Skeletal muscle satellite cell (primary cell): Measurements from ENCODE around the gene AGAP6. TPM values are rescaled to one million over a fixed set of nuclear protein-coding genes. Genes with fewer than 3 reads are reported as not detected.
"Not testable (repeated sequence)": the region's sequence is repeated elsewhere in the genome, so short reads cannot be mapped to it uniquely, and the experiment has no call there.

Experiments
- H3K27me3 ChIP-seq: 2 replicates; pipeline ENCODE4 v1.7.0; 2013; ENCODE audit warnings: low read length; ENCODE audit not compliant: control insufficient read depth, insufficient read depth
- H3K36me3 ChIP-seq: 2 replicates; pipeline ENCODE4 v1.7.0; 2013; ENCODE audit warnings: mild to moderate bottlenecking, control low read depth, low read length; ENCODE audit not compliant: insufficient read depth
- H3K4me1 ChIP-seq: 2 replicates; pipeline ENCODE4 v1.7.0; 2013; ENCODE audit warnings: low read length; ENCODE audit not compliant: control insufficient read depth, insufficient read depth
- H3K4me2 ChIP-seq: 2 replicates; pipeline ENCODE4 v1.7.0; 2013; ENCODE audit warnings: mild to moderate bottlenecking, low read length
- H3K4me3 ChIP-seq: 2 replicates; pipeline ENCODE4 v1.7.0; 2013; ENCODE audit warnings: low read length
- H3K9ac ChIP-seq: 2 replicates; pipeline ENCODE4 v1.7.0; 2013; ENCODE audit warnings: mild to moderate bottlenecking, low read depth, low read length, moderate library complexity
- H3K9me3 ChIP-seq: replicated peaks from 2 replicates; pipeline ENCODE4 v1.7.0; 2013; ENCODE audit warnings: mild to moderate bottlenecking, control low read depth, low read length
- total RNA-seq: library from RNA; depleted of rRNA; stranded (reverse); fragments of >200 nt; gene quantifications from 2 replicates; pipeline ENCODE4 v1.2.3, GENCODE V29; 2012; rRNA removed

The AGAP6 gene
- 2.2 and 2.5 TPM in 2 replicates for total RNA-seq

DNA sequence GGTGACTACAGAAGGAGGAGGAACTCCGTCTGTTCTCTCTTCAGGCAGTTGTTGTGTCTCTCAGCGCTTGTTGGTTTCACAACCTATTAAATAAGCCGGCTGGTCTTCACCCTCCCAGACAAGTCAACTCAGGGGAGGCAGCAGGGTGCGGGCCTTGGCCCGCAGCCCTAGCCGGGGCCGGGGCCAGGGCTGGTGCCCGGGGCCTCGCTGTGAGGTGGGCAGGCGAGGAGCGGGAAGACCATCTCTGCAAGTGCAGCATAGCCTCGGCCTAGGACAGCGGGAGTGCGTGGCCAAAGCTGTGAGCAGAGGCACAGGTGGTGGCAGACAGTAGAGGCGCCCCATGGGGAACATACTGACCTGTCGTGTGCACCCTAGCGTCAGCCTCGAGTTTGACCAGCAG is at the start of gene AGAP6:
Gene AGAP6, plus strand, starts transcription at position 31 of the 400 bp plus-strand sequence. Its CDS starts 310 bp downstream, at position 341.
- H3K36me3 ChIP-seq, H3K9ac ChIP-seq, H3K4me1 ChIP-seq, H3K27me3 ChIP-seq, H3K4me3 ChIP-seq, H3K4me2 ChIP-seq, H3K9me3 ChIP-seq: not testable (repeated sequence)

DNA sequence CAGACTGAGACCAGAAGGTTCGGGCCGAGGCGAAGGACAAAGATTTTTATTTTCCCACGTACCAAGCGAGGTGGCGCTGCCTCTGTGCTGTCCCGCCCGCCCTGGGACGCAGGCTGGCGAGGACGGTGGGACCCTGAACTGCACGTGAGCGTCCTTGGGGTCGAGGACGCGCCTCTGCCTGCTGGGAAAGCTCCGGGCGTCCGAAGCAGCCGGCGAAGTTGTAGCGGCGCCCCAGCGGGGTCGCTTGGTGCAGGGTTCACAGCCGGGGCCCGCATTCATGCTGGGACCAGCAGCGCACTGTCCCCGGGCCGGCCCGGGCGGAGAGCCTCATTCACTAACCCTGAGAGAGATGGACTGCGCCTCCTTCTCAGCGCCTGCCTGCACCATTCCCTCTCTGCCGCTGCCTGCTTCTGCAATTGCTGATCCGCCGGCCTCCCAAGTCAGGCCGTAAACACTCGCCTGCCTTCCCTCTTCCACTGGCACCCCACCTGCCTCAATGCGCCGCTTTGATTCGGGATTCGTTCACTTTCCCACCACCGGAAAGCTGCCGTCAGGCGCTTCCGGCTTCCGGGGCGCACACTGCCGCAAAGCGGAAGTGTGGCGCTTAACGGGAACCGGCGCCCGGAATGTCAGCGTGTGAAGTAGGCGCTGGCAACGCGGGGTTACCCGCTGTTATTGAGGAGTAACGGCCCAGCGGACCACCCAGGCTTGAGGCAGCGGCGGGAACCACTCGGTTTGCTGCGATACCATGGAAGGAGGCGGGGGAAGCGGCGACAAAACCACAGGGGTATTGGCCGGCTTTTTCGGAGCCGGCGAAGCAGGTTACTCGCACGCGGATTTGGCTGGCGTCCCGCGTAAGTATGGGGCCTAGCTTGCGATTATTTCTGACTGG is 46.5 kb upstream of the AGAP6 start, which contains the start of the genes PARG and TIMM23B:
Gene PARG, minus strand, starts transcription at position 581 of the 892 bp plus-strand sequence. Its CDS starts 302 bp downstream, at position 279.
Gene TIMM23B, plus strand, starts transcription at position 607 of the 892 bp plus-strand sequence. Its CDS starts 142 bp downstream, at position 749.
- H3K4me2 ChIP-seq = peak within 1 kb of the TSS; percentile 88
- not testable (repeated sequence) for H3K9me3 ChIP-seq, H3K36me3 ChIP-seq, H3K27me3 ChIP-seq, H3K4me1 ChIP-seq
- H3K4me3 ChIP-seq = peak within 1 kb of the TSS; percentile 94
- peak within 1 kb of the TSS; percentile 96 for H3K9ac ChIP-seq

DNA sequence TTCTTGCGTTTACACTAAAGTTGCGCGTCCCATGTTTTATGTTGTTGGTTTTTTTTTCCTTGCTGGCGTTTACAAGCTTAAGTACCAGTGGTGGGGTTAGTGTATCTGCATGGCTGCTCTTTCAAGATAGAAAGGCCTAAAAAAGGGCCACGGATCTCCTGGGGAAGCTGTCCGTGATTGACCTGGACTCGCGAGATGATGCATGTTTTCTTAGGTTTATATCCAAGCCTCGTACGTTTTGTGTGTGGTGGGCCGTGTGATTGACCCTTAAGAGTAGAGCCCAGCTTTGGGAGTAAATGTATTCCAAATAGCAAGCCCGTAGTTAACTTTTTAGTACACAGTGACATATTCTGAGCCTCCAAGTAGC is 45.9 kb upstream of the AGAP6 start:
- H3K36me3 ChIP-seq, H3K27me3 ChIP-seq, H3K4me1 ChIP-seq, H3K9me3 ChIP-seq: not testable (repeated sequence)
- H3K4me3 ChIP-seq = peak overlapping the region; percentile 94
- H3K9ac ChIP-seq = peak overlapping the region; percentile 96
- peak overlapping the region; percentile 88 for H3K4me2 ChIP-seq

DNA sequence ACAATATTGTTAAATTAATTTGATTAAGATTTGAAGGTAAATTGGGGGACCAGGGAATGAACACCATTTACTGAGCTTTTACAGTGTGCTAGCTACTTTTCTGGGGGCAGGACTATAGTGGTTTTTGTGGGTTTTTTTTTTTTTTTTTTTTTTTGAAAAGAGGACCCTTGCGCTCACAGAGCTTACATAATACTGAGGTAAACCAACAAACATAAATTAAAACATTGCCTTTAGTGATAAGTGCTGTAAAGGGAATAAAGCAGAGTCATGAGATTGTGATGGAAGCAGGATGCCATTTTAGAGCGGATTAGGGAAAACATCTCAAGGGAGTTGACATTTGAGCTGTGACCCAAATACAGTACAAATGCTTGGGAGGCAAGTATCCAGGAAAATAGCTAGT is 44.6 kb upstream of the AGAP6 start:
- H3K4me2 ChIP-seq = peak overlapping the region; percentile 88
- H3K9me3 ChIP-seq, H3K4me3 ChIP-seq, H3K27me3 ChIP-seq, H3K4me1 ChIP-seq, H3K9ac ChIP-seq, H3K36me3 ChIP-seq: not testable (repeated sequence)

DNA sequence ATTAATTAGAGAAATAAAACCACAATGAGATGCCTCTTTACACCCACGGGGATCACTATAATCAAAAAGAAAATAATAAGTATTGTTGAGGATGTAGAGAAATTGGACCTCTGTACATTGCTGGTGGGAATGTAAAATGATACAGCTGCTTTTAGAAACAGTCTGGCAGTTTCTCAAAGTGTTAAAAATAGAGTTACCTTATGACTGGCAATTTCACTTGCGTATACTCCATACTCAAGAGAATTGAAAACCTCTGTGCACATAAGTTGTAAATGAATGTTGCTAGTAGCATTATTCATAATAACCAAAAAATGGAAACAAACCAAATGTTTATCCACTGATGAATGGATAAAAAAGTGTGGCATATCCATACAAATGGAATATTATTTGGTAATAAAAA is 40.1 kb upstream of the AGAP6 start:
- H3K9me3 ChIP-seq, H3K4me1 ChIP-seq, H3K27me3 ChIP-seq, H3K9ac ChIP-seq, H3K4me2 ChIP-seq, H3K4me3 ChIP-seq, H3K36me3 ChIP-seq: not testable (repeated sequence)

DNA sequence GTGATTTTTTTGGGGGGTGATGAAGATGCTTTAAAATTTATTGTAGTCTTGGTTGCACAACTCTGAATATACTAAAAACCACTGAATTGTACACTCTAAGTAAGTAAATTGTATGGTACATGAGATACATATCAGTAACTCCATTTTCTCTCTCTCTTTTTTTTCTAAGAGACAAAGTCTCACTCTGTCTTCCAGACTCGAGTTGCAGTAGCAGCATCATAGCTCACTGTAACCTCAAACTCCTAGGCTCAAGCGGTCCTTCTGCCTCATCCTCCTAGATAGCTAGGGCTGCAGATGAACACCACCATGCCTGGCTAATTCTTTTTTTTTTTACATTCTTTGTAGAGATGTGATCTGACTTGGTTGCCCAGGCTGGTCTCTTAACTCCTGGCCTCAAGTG is 39.5 kb upstream of the AGAP6 start:
- not testable (repeated sequence) for H3K4me2 ChIP-seq, H3K9ac ChIP-seq, H3K27me3 ChIP-seq, H3K9me3 ChIP-seq, H3K4me1 ChIP-seq, H3K36me3 ChIP-seq, H3K4me3 ChIP-seq

DNA sequence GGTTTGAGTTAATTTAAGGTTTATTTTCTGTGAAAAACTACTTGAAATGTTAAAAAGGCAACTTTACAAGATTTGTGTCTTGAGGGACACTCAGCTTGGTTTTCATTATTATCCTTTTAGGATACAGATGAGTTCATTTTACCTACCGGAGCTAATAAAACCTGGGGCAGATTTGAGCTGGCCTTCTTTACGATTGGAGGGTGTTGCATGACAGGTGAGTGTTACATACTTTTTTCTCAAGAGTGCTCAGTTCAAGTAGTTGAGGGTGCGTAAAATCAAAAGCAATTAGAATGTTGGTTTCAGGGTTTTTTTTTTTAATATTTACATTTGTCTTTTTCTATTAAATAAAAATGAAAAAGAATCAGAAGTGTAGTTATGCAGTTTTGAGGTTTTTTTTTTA is 36.2 kb upstream of the AGAP6 start:
- H3K4me2 ChIP-seq, H3K4me3 ChIP-seq, H3K9me3 ChIP-seq, H3K27me3 ChIP-seq, H3K4me1 ChIP-seq, H3K9ac ChIP-seq, H3K36me3 ChIP-seq: not testable (repeated sequence)

DNA sequence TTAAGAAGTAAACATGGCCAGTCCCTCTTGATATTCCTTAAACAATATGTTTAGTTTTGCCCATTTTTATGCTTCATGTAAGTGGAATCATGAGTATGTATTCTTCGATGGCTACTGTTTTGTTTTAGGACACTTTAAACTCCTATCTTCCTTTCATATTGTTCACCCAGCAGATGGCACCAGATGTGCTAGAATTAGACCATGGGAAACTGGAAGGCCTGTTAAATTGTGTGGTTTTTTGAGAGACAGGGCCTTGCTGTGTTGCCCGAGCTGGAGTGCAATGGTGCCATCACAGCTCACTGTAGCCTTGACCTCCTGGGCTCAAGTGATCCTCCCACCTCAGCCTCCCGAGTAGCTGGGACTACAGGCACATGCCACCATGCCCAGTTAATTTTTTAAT is 35.1 kb upstream of the AGAP6 start:
- not testable (repeated sequence) for H3K4me2 ChIP-seq, H3K9me3 ChIP-seq, H3K27me3 ChIP-seq, H3K36me3 ChIP-seq, H3K4me1 ChIP-seq, H3K9ac ChIP-seq, H3K4me3 ChIP-seq

DNA sequence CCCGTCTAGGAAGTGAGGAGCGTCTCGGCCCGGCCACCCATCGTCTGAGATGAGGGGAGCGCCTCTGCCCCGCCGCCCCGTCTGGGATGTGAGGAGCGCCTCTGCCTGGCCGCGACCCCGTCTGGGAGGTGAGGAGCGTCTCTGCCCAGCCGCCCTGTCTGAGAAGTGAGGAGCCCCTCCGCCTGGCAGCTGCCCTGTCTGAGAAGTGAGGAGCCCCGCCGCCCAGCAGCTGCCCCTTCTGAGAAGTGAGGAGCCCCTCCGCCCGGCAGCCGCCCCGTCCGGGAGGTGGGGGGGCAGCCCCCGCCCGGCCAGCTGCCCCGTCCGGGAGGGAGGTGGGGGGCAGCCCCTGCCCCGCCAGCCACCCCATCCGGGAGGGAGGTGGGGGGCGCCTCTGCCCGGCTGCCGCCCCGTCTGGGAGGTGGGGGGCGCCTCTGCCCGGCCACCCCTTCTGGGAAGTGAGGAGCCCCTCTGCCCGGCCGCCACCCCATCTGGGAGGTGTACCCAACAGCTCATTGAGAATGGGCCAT is 17.8 kb upstream of the AGAP6 start:
- H3K4me2 ChIP-seq, H3K4me1 ChIP-seq, H3K27me3 ChIP-seq, H3K4me3 ChIP-seq, H3K9me3 ChIP-seq, H3K9ac ChIP-seq, H3K36me3 ChIP-seq: not testable (repeated sequence)

DNA sequence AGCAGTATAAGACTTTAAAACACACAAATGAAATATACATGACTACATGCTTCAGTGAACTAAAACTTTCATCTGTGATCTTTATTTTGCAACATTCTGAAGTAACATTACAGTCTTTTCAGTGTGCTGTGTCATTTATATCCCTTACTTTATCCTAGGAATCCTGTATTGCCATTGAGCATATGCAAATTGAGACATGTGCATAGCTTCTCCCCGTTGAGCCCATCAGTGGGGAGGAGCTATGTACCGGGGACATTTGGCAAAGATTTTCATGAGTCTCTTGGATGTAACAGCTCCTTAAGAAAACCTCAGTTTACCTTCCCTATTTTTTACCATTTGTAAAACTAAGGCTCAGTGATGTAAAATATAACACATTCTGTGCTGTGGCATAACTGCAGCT is 16.7 kb upstream of the AGAP6 start:
- H3K4me2 ChIP-seq, H3K4me1 ChIP-seq, H3K27me3 ChIP-seq, H3K36me3 ChIP-seq, H3K9ac ChIP-seq, H3K9me3 ChIP-seq, H3K4me3 ChIP-seq: not testable (repeated sequence)

DNA sequence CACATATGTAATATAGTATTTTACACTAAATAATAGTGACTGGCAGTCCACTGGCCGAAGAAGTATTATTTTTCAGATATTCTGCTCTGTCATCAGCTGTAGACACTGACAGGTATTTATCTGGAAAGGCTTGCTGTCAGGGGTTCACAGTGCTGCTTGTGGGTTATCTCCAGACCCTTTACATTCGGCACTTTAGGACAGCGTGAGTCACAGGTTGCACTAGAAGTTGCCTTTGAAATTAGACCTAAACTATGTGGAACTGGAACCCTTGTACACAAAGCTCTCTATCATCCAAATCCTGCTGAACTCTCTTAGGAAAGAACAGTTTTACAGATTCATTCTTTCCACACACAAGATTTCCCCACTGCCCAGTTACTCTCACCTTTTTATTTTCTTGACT is 16.1 kb upstream of the AGAP6 start:
- H3K36me3 ChIP-seq, H3K27me3 ChIP-seq, H3K4me3 ChIP-seq: not testable (repeated sequence)

DNA sequence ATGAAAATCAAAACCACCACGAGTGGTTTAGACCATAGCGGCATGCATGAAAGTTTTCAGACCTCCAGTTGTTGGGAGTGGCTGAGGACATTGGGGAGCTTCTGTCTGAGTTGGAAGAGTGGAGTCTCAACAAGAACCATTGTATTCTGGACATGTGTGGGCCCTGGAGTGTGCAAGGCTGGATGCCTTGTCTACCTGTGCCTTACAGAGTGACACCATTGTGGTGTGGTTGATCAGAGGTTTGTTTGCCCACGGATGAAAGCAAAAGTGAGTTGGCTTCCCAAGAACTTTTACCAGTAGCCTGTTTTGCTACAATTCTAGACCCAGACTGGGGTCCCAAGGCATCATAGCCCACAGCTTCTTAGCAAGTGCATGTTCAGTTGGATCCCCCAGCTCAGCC is 10.4 kb upstream of the AGAP6 start:
- H3K27me3 ChIP-seq, H3K9me3 ChIP-seq, H3K4me3 ChIP-seq: not testable (repeated sequence)

More for the DNA sequence above, 16.1 kb upstream of the AGAP6 start:
- H3K4me2 ChIP-seq, H3K9ac ChIP-seq, H3K9me3 ChIP-seq, H3K4me1 ChIP-seq: not testable (repeated sequence)

More for the DNA sequence above, 10.4 kb upstream of the AGAP6 start:
- H3K4me2 ChIP-seq, H3K36me3 ChIP-seq, H3K4me1 ChIP-seq, H3K9ac ChIP-seq: not testable (repeated sequence)
